K562 (cell line): ENCODE measurements around the gene MTHFD2. TPM values are rescaled to one million over a fixed set of nuclear protein-coding genes. Genes with fewer than 3 reads are reported as not detected.
A peak's percentile ranks its signal among the peaks of the same experiment; 100 is the strongest.

Source experiments
- BCLAF1 ChIP-seq, 2 experiments: fragments of 450-650 bp in 1 of 2; IDR thresholded peaks; 2 replicates each; pipeline ENCODE4 v1.6.1; 2011 to 2017; ENCODE audit warnings: low read depth in 2 of 2, antibody characterized with exemption in 1 of 2, borderline replicate concordance in 1 of 2, low read length in 1 of 2, mild to moderate bottlenecking in 1 of 2, mixed read lengths in 1 of 2; ENCODE audit not compliant: control insufficient read depth in 1 of 2
- EP400 ChIP-seq: fragments of 450-650 bp; IDR thresholded peaks from 2 replicates; pipeline ENCODE4 v1.6.1; 2017; ENCODE audit warnings: antibody characterized with exemption, mild to moderate bottlenecking, moderate library complexity
- FOXO4 ChIP-seq: fragments of 450-650 bp; formaldehyde crosslinking; IDR thresholded peaks from 2 replicates; pipeline ENCODE4 v1.4.0; 2020; ENCODE audit warnings: mild to moderate bottlenecking, moderate library complexity
- GABPB2 ChIP-seq: fragments of 250-450 bp; sonication (Bioruptor Pico); conservative IDR thresholded peaks from 2 replicates; pipeline ENCODE4 v1.5.1; 2021; ENCODE audit warnings: mild to moderate bottlenecking
- GTF3C2 ChIP-seq: IDR thresholded peaks from 3 replicates; pipeline ENCODE4 v1.6.1; 2011; ENCODE audit warnings: borderline replicate concordance, mild to moderate bottlenecking, moderate library complexity; ENCODE audit not compliant: insufficient read length; ENCODE audit errors: extremely low read depth
- HDAC2 ChIP-seq: fragments of 450-650 bp; IDR thresholded peaks from 2 replicates; pipeline ENCODE4 v1.6.1; 2016; ENCODE audit warnings: mild to moderate bottlenecking
- HDAC6 ChIP-seq: IDR thresholded peaks from 2 replicates; pipeline ENCODE4 v1.6.1; 2012; ENCODE audit warnings: low read depth, mild to moderate bottlenecking, control low read depth, inconsistent platforms, low read length, moderate library complexity
- KLF6 ChIP-seq: fragments of 250-450 bp; sonication (Bioruptor Pico); IDR thresholded peaks from 2 replicates; pipeline ENCODE4 v1.4.0; 2020; ENCODE audit warnings: mild to moderate bottlenecking, moderate library complexity, borderline replicate concordance
- MBD2 ChIP-seq: sonication (generic); IDR thresholded peaks from 2 replicates; pipeline ENCODE4 v1.6.1; 2016; ENCODE audit warnings: low read depth, borderline replicate concordance
- PKNOX1 ChIP-seq: fragments of 450-650 bp; IDR thresholded peaks from 2 replicates; pipeline ENCODE4 v1.6.1; 2016
- SFPQ ChIP-seq: fragments of 200-400 bp; formaldehyde crosslinking; IDR thresholded peaks from 2 replicates; pipeline ENCODE4 v1.6.1; 2017; ENCODE audit warnings: mild to moderate bottlenecking, low read depth, low read length, moderate library complexity
- SUPT5H ChIP-seq: fragments of 450-650 bp; IDR thresholded peaks from 2 replicates; pipeline ENCODE4 v1.6.1; 2016
- TBL1XR1 ChIP-seq, 2 experiments: IDR thresholded peaks; 2 replicates each; pipeline ENCODE4 v1.6.1; 2012; ENCODE audit warnings: improper control_type of control experiment in 2 of 2, low read length in 2 of 2, mild to moderate bottlenecking in 1 of 2
- TOE1 ChIP-seq, 2 experiments: fragments of 450-650 bp in 1 of 2; sonication (generic) in 1 of 2; formaldehyde crosslinking in 1 of 2; IDR thresholded peaks; 2 replicates each; pipeline versions ENCODE4 v1.7.1 to v1.8.0; 2016 to 2022; ENCODE audit warnings: borderline replicate concordance in 2 of 2, mild to moderate bottlenecking in 2 of 2, antibody characterized with exemption in 1 of 2, inconsistent platforms in 1 of 2, low read depth in 1 of 2, missing genetic modification reagents in 1 of 2, moderate library complexity in 1 of 2
- polyA plus RNA-seq, 8 experiments: library from polyadenylated mRNA; depleted of rRNA in 4 of 8; stranded (reverse) in 5 of 8; unstranded in 3 of 8; fragments of >200 nt; fragmentation: Nextera tagmentation in 2 of 8; fragmentation: Illumina TruSeq in 1 of 8; extraction: Ambion mirVana in 2 of 8; extraction: Trizol in 1 of 8; gene quantifications; 2 replicates each; pipeline versions ENCODE4 v1.2.1 to v1.2.3, GENCODE V29; 2011 to 2014; ENCODE audit warnings: inconsistent platforms in 1 of 8, missing spikeins in 1 of 8
- total RNA-seq, 7 experiments: library from RNA; depleted of rRNA in 6 of 7; stranded (reverse); fragments of >200 nt in 6 of 7; fragmentation: Illumina TruSeq in 2 of 7; extraction: Trizol in 2 of 7; gene quantifications; 2 replicates each; pipeline versions ENCODE4 v1.2.1 to v1.2.3, GENCODE V29; 2011 to 2021; ENCODE audit warnings: low replicate concordance in 1 of 7

MTHFD2 gene
- total and polyA plus RNA-seq, 9 of the 15 experiments (the other 6 are each of a cell fraction or from before 2014, with no cell fraction given): 113 to 520 (median 234) TPM

GRCh38 chr2:74178211-74179062 lies 20.0 kb upstream of the MTHFD2 start, which contains the start of gene MOB1A (continued):
- TF ChIP-seq BCLAF1 (IDR thresholded peaks at IDR 0.05; ENCODE audit: borderline replicate concordance in 1 of 2, control insufficient read depth in 1 of 2, low read depth in 2 of 2, low read length in 1 of 2): 0 out of 4 replicates have a peak, but pooled peaks of 1 of the 2 experiments have one; percentile 16
- TF ChIP-seq SUPT5H: peak; percentile 88
- TF ChIP-seq HDAC6: no peak
- peak; percentile 68 for TF ChIP-seq EP400
- no peak for TF ChIP-seq SFPQ
- TF ChIP-seq PKNOX1: peak; percentile 52
- TF ChIP-seq HDAC2: 0 out of 2 replicates have a peak, but pooled peaks have one; percentile 33
- no peak; the same call in 1 of the 2 replicates for TF ChIP-seq TOE1 (IDR thresholded peaks at IDR 0.05; ENCODE audit: borderline replicate concordance)
- no peak for TF ChIP-seq TOE1 (CRISPR knock-in tag; IDR thresholded peaks at IDR 0.05; ENCODE audit: borderline replicate concordance, low read depth)
- TF ChIP-seq GABPB2 (CRISPR knock-in tag): no peak
- TF ChIP-seq TBL1XR1 (IDR thresholded peaks at IDR 0.05; ENCODE audit: low read length in 2 of 2): peak in 1 of 2 experiments; percentile 11; a peak in 1 of 4 replicates
- no peak for TF ChIP-seq KLF6
- TF ChIP-seq FOXO4 (CRISPR knock-in tag): no peak
- TF ChIP-seq GTF3C2: no peak
- TF ChIP-seq MBD2: peak; percentile 74; the same call in 1 of the 2 replicates
